ENCODE measurements around the gene KDM4B. TPM values are rescaled to one million over a fixed set of nuclear protein-coding genes. Genes with fewer than 3 reads are reported as not detected.

The KDM4B gene
- total RNA-seq, 1 experiment from 2014 or later: 43.7 TPM

DNA sequence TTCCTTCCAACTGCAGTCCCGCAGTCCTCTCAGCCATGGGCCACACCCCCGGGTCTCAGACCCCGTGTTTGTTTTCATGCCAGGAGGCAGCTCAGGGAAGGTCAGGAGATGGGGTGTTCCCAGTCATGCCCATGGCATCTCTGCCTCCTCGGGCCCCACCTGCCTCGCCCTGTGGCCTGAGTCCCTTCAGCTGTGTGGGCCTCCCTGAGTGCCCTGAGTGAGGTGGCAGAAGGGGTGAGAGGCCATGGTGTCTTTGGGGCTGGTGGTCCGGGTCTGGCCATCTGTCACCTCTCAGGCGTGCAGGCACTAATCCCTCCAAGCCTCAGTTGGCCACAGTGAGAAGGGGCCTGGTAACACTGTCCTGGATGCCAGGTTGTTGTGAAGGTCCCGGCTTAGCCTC is 10.9 kb upstream of the KDM4B start:
- H4K20me1 ChIP-seq (ENCODE audit: control insufficient read depth, insufficient read depth, insufficient read length): no peaks in the 10 kb centered on the region
- Mint-ChIP-seq H3K9me3 (no peaks in the 10 kb centered on the region), H3K4me3 (no peak overlapping the region), H3K36me3 (ENCODE audit: insufficient read depth in 1 of 3, low read depth in 3 of 3) (peaks cover 32 to 76% (median 67%) of the 10 kb centered on the region in 3 experiments; a peak in 6 of 7 replicates), H3K27me3 (ENCODE audit: low read depth) (no peaks in the 10 kb centered on the region; the same call in 1 of the 2 replicates), H3K4me1 (no peaks in the 10 kb centered on the region), H3K27ac (peak overlapping the region in 1 of 3 experiments; percentile 52; a peak in 2 of 7 replicates)
- H4K91ac ChIP-seq (ENCODE audit: insufficient read length, low read depth, low read length): no peak overlapping the region
- no peak overlapping the region for H4K5ac ChIP-seq (ENCODE audit: insufficient read length, low read depth, low read length)
- no peak overlapping the region for H2BK12ac ChIP-seq (ENCODE audit: insufficient read length, low read depth, low read length)
- no CpG with 5 or more reads among the region's 8 CpGs for WGBS (ENCODE audit: extremely low coverage, insufficient read length, low lambda C conversion rate)
- no peaks in the 10 kb centered on the region for H3K9me3 ChIP-seq (ENCODE audit: control insufficient read depth, low read depth, low read length)
- H3K4ac ChIP-seq (ENCODE audit: low read depth, low read length): no peak overlapping the region
- H3K23me2 ChIP-seq (ENCODE audit: insufficient read length, low read depth, low read length, poor library complexity, severe bottlenecking): no peaks in the 10 kb centered on the region
- no peak overlapping the region for H2AK5ac ChIP-seq (ENCODE audit: insufficient read length, low read length)
- no peaks in the 10 kb centered on the region for H3K4me1 ChIP-seq (ENCODE audit: insufficient read depth, low read length)
- no peak overlapping the region for H3T11ph ChIP-seq (ENCODE audit: low read length)
- H3K27ac ChIP-seq (ENCODE audit: insufficient read length, low read depth, low read length): no peak overlapping the region
- H3K27me3 ChIP-seq (ENCODE audit: insufficient read depth, low read length): no peaks in the 10 kb centered on the region
- H3K56ac ChIP-seq (ENCODE audit: insufficient read length, low read depth, low read length): no peak overlapping the region
- TF ChIP-seq, protein P1, sequence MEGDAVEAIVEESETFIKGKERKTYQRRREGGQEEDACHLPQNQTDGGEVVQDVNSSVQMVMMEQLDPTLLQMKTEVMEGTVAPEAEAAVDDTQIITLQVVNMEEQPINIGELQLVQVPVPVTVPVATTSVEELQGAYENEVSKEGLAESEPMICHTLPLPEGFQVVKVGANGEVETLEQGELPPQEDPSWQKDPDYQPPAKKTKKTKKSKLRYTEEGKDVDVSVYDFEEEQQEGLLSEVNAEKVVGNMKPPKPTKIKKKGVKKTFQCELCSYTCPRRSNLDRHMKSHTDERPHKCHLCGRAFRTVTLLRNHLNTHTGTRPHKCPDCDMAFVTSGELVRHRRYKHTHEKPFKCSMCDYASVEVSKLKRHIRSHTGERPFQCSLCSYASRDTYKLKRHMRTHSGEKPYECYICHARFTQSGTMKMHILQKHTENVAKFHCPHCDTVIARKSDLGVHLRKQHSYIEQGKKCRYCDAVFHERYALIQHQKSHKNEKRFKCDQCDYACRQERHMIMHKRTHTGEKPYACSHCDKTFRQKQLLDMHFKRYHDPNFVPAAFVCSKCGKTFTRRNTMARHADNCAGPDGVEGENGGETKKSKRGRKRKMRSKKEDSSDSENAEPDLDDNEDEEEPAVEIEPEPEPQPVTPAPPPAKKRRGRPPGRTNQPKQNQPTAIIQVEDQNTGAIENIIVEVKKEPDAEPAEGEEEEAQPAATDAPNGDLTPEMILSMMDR (conservative IDR thresholded peaks at IDR 0.05): no peak
- DNase-seq: no peak
- no peaks in the 10 kb centered on the region for H3K79me2 ChIP-seq (ENCODE audit: insufficient read depth, low read length)
- no peak overlapping the region for H3K14ac ChIP-seq (ENCODE audit: insufficient read depth, low read length)
- H3K23ac ChIP-seq (ENCODE audit: insufficient read length, low read depth, low read length): no peak overlapping the region
- no peak overlapping the region for H2BK15ac ChIP-seq (ENCODE audit: low read depth, low read length)
- H3K18ac ChIP-seq (ENCODE audit: insufficient read length, low read depth, low read length): no peak overlapping the region
- H2BK5ac ChIP-seq (ENCODE audit: insufficient read length, low read length): no peak overlapping the region
- H3K79me1 ChIP-seq (ENCODE audit: insufficient read depth, low read depth, low read length, poor library complexity, severe bottlenecking): no peaks in the 10 kb centered on the region
- no peak overlapping the region for H2AFZ ChIP-seq (ENCODE audit: low read length)
- H2BK120ac ChIP-seq (ENCODE audit: low read depth, low read length, poor library complexity, severe bottlenecking): no peak overlapping the region
- no peak overlapping the region for H3K4me2 ChIP-seq (ENCODE audit: insufficient read depth, insufficient read length, low read length)
- H2BK20ac ChIP-seq (ENCODE audit: low read depth, low read length, poor library complexity, severe bottlenecking): no peak overlapping the region
- no peak overlapping the region for H3K9ac ChIP-seq (ENCODE audit: extremely low read depth, insufficient read length, low read length)
- no peak overlapping the region for H4K8ac ChIP-seq (replicated peaks; ENCODE audit: insufficient read length, low read depth, low read length)
